NCI-H345 (cell line): ENCODE data around the gene RFTN1.

Source experiments
- DNase-seq: peaks from one replicate; lab custom pipeline; 2025; lab: John Stamatoyannopoulos, UW

RFTN1 gene

DNA sequence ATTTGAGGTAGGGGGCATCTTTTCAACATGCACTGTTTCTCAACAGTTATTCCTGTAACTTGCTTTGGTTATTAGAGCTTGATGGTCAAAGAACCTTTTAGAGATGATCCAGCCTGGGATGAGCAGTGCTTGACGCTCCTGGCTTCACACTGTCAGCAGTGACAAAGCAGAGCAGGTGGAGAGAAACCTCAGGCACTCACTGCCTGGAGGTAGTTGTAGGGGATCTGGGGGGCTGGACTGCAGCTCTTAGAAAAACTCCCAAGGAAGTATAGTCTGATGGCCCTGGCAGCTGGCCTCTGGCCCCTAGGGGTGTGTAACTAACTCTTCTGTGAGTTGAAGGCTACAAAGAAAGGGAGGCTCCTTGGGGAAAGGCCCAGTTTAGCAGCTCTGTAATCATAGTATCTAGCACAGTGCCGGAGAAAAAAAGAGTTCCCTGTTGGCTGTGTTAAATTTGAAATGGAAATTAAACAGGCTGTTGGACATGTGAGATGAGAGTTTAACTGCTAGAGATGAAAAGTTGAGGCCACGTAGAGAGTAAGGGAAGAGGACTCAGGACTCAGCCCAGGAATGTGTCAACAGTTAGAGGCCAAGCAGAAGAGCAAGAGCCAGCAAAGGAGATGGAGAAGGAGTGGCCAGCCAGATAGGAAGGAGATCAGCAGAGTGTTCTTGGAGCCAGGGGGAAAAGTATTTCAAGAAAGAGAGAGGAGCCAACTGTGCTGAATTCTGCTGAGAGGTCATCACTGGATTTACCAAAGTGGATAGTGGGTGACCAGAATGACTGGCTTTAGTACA lies 234.3 kb downstream of the RFTN1 start:
- no peak for DNase-seq

DNA sequence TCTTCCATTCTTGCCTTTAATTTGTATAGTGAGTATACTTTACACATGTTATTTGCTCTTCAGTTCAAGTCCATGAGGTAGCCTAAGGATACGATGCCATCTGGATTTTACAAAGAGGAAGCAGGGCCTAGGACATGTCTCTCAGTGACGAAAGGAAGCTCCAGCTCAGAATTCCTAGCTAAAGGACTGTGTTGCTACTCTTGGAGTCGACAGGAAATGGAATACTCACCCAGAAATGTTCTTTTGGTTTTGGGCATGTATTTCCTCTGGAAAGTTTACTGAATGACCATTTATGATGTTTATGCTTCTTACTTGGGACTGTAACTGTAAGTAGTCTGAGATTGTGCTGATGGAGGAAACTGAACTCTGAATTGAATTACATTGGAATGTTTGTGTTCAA lies 236.0 kb downstream of the RFTN1 start:
- DNase-seq, result no peak

DNA sequence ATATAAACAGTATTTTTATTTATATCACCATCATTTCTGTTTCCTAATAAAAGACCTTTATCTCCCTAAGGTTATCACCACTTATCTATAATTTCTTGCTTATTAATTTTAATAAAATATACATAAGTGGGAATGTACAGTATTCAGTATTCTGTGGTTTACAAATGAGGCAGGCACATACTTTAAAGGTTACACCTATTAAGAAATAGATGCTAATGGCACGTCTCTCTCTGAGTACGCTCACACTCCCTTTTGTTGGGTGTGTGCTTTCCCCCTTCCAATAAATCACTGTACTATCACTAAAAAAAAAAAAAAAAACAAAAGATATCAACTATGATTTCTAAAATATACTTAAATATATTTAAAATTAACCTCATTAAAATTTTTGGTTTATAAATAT lies 239.6 kb downstream of the RFTN1 start:
- DNase-seq, result no peak

DNA sequence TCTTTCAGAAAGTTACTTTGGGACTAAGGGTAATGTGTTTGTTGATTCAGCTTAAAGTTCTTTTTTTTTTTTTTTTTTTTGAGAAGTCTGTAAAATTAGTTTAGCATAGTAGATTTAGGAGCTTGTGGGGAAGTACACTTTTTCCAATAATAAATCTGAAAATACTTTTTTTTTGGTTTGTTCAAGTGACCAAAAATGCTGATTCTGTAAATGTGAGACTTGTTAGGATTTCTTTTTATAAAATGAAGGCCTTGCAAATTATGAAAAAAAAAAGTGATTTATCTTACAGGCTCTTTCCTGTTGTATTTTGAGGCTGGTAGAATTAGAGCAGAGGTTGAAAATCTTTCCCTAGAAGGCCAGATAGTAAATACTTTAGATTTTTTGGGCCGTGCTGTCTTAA lies 240.9 kb downstream of the RFTN1 start:
- DNase-seq, result no peak

DNA sequence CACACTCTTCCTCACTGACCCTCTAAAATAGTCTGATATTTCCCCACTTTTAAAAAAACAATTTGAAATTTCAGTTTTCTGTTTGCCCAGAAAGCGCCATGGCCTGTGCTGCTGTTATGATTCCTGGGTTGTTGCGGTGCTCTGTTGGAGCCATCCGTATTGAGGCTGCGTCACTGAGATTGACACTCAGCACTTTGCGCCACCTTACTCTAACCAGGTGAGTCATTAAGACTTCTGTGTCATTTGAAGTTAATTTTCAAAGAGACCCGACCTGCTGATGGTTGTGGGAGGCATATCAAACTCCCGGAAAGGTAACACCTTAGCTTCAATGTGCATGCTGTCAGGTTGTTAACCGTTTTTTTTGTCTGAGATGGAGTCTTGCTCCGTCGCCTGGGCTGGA lies 242.6 kb downstream of the RFTN1 start:
- no peak for DNase-seq

DNA sequence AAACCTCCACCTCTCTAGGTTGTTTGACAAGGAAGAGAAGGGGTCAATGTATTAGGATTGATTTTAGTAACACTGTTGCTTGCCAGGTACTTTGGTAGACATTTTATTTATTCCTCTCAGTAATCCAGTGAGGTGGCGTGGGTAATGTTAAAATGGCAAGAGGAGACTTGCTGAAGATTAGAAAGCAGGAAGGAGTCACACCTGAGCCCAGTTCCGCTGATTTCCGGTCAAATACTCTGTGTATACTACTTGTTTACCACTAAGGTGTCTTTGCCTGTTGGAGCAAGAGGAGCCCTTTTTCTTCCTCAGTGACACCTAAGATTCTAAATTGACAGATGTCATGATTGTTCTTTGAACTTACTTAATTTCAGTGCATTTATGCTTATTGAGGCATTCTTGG lies 246.8 kb downstream of the RFTN1 start:
- no peak for DNase-seq
